ENCODE measurements around the gene FEM1C. TPM values are rescaled to one million over a fixed set of nuclear protein-coding genes. Genes with fewer than 3 reads are reported as not detected.

The FEM1C gene
- total and polyA plus RNA-seq, 2 experiments from 2014 or later, result 7.2 to 11.8 TPM

DNA sequence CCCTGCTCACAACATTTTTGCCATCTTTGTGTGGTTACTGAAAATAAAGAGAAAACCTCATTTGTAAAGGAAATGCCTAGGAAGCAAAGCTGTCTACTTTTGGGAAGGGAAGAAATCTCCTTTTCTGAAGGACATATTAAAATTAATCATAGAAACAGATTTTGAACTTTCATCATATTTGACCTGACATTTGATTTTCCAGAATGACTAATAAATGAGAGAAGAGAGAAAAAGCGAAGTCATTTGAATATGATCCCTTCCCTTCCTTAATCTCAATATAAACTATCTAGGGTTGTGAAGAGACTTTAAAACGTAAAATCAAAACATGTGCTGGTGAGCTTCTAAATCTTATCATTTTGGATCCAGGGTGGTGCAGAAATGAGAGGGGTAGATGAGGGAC, 66.3 kb downstream of the FEM1C start:
- TF ChIP-seq, protein P1, sequence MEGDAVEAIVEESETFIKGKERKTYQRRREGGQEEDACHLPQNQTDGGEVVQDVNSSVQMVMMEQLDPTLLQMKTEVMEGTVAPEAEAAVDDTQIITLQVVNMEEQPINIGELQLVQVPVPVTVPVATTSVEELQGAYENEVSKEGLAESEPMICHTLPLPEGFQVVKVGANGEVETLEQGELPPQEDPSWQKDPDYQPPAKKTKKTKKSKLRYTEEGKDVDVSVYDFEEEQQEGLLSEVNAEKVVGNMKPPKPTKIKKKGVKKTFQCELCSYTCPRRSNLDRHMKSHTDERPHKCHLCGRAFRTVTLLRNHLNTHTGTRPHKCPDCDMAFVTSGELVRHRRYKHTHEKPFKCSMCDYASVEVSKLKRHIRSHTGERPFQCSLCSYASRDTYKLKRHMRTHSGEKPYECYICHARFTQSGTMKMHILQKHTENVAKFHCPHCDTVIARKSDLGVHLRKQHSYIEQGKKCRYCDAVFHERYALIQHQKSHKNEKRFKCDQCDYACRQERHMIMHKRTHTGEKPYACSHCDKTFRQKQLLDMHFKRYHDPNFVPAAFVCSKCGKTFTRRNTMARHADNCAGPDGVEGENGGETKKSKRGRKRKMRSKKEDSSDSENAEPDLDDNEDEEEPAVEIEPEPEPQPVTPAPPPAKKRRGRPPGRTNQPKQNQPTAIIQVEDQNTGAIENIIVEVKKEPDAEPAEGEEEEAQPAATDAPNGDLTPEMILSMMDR (IDR thresholded peaks at IDR 0.05; ENCODE audit: low read depth, low read length), result no peak
- H3K36me3 ChIP-seq, result no peaks in the 10 kb centered on the region
- no peaks in the 10 kb centered on the region for H3K9me3 ChIP-seq (ENCODE audit: low read depth)
- DNase-seq (ENCODE audit: low read depth in 1 of 2, low spot score in 1 of 2), result no peak
- no peaks in the 10 kb centered on the region for H3K4me1 ChIP-seq (ENCODE audit: low read depth)
- no peak overlapping the region for H3K27ac ChIP-seq
- no peaks in the 10 kb centered on the region for H3K27me3 ChIP-seq
- no peak overlapping the region for H3K4me3 ChIP-seq

DNA sequence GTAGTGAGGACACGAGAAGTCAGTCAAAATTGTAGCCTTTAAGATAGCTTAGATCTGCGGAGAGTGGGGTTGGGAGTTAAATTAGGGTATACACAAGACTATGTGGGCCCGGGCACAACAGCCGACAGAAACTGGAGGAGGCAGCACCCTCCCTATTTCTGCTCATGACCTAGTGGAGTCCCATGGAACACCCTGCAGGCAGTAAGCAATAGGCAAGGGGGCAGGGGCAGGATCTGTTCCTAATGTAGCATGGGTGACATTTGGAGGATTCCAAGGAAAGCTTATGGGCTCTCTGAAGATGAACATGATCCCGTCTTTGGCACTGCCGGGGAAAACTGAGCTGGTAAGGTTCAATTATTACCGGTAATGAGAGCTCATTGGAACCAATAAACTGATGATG, 67.0 kb downstream of the FEM1C start:
- Histone ChIP-seq H3K4me1 (ENCODE audit: low read depth) (peaks cover 2% of the 10 kb centered on the region), H3K36me3 (no peaks in the 10 kb centered on the region), H3K27ac (no peak overlapping the region), H3K9me3 (ENCODE audit: low read depth) (no peaks in the 10 kb centered on the region), H3K27me3 (no peaks in the 10 kb centered on the region), H3K4me3 (no peak overlapping the region)
- TF ChIP-seq, protein P1 (IDR thresholded peaks at IDR 0.05; ENCODE audit: low read depth, low read length), result no peak
- DNase-seq (ENCODE audit: low read depth in 1 of 2, low spot score in 1 of 2), result no peak

DNA sequence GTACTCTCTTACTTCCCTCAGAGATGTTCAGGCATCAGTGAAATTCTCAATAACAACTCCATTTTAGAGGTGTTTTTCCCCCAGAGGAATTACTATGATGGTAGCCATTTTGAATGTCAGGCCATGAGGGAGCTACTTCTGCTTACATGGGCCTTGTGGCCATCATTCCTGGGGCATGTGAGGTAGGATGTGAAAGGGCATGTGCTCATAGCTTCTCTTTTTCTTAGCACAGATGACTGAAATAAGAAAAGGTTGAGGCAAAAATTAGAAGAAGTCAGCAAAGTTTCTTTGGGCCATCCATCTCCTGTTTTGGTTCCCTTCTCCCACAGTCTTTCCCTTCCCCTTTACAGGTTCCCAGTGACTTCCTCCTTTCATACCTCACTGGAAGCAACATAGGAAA, 68.8 kb downstream of the FEM1C start:
- TF ChIP-seq, protein P1 (IDR thresholded peaks at IDR 0.05; ENCODE audit: low read depth, low read length), result no peak
- Histone ChIP-seq H3K36me3 (no peaks in the 10 kb centered on the region), H3K27me3 (no peaks in the 10 kb centered on the region), H3K9me3 (ENCODE audit: low read depth) (no peaks in the 10 kb centered on the region), H3K27ac (no peak overlapping the region), H3K4me3 (no peak overlapping the region), H3K4me1 (ENCODE audit: low read depth) (peaks cover 5% of the 10 kb centered on the region)
- DNase-seq (ENCODE audit: low read depth in 1 of 2, low spot score in 1 of 2), result no peak

DNA sequence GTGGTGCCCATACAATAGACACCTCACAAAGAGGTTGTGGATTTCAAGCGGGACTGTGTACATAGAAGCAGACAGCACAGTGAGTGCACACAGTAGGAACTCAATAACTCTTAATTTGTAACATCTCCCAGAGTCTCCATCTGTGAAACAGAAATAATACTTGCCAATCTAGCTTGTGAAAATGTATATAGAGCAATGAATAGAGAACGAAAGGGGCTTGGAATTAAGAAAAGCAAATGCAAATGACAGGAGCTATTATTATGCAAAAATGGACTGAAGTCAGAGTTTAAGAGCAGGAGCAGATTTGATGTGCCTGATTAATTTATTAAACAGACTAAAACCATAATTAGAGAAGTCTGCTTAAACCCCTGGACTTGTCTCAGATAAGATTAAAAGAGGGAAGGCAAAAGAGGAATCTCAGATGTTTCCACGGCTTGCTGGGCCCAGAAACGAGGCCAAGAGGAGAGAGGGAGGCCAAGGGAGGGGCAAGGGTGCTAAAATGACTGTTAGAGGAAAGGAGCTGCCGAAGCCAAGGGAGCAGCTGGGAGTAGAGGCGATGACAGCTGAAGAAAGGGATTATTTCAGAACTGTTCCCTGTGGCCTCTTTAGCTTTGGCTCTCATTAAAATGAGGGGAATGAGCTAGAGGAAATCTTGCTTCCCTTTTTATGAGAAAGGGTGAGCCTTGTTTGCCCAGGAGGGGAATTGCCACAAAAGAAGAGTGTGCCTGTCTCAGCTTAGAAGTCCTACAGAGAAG, 72.1 kb downstream of the FEM1C start:
- H3K27ac ChIP-seq, result no peak overlapping the region
- H3K36me3 ChIP-seq, result no peaks in the 10 kb centered on the region
- peak; percentile 32 to 80 for DNase-seq (ENCODE audit: low read depth in 1 of 2, low spot score in 1 of 2)
- no peak overlapping the region for H3K4me3 ChIP-seq
- TF ChIP-seq, protein P1 (IDR thresholded peaks at IDR 0.05; ENCODE audit: low read depth, low read length), result no peak
- no peaks in the 10 kb centered on the region for H3K27me3 ChIP-seq
- H3K9me3 ChIP-seq (ENCODE audit: low read depth), result no peaks in the 10 kb centered on the region
- peaks cover 5% of the 10 kb centered on the region for H3K4me1 ChIP-seq (ENCODE audit: low read depth)

DNA sequence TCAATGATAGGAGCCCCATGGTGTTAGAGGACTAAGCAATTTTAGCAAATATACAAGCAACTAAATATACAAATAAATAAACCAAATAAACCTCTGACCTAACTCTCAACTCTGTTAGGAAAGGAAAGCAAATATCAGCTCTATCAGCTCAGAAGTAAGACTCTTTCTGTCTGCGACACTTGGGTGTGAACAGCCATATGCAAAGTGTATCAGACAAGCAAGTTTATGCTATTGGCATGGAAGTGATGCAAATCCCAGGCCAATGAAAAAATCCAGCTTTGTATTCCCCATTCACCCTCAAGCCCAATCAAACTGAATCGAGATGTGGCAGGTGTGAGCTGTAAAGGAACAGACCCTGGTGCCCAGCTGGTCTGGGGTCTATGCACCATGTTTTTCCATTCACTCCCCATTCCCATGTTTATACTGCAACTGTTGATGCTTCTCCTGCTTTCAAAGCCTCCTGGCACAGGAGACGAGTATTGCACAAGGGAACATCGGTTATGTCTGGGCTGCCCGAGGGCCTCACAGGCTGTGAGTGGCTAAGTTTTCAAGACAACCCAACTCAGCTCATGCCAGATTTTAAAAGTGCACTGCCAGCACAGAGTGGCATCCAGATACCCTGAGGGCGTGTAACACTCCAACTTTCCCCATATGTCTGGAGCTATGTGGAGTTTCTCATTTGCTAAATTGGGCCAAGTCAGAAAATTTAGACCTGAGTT, 73.1 kb downstream of the FEM1C start:
- H3K27ac ChIP-seq, result no peak overlapping the region
- H3K4me1 ChIP-seq (ENCODE audit: low read depth), result peaks cover 5% of the 10 kb centered on the region
- TF ChIP-seq, protein P1 (IDR thresholded peaks at IDR 0.05; ENCODE audit: low read depth, low read length), result no peak
- H3K9me3 ChIP-seq (ENCODE audit: low read depth), result no peaks in the 10 kb centered on the region
- H3K27me3 ChIP-seq, result no peaks in the 10 kb centered on the region
- H3K4me3 ChIP-seq, result no peak overlapping the region
- H3K36me3 ChIP-seq, result no peaks in the 10 kb centered on the region
- DNase-seq (ENCODE audit: low read depth in 1 of 2, low spot score in 1 of 2), result peak in 1 of 2 donors; percentile 68

Data from cardiac muscle cell (in vitro differentiated cells and primary cell).